NCI-H446 (cell line): Measurements from ENCODE around the gene ARHGAP26.
A peak's percentile ranks its signal among the peaks of the same experiment; 100 is the strongest.

Experiments
- DNase-seq, 2 experiments: peaks; one replicate each; lab custom pipeline; 2025; lab: John Stamatoyannopoulos, UW

Gene ARHGAP26

GRCh38 chr5:143274952-143275351, 504.8 kb downstream of the ARHGAP26 start:
- no peak for DNase-seq

GRCh38 chr5:143275512-143276363, 505.6 kb downstream of the ARHGAP26 start:
- no peak for DNase-seq

GRCh38 chr5:143277536-143277935, 507.4 kb downstream of the ARHGAP26 start:
- DNase-seq = peak in 1 of 2 experiments; percentile 46
